Measurements from ENCODE around the gene CFTR. TPM values are rescaled to one million over a fixed set of nuclear protein-coding genes. Genes with fewer than 3 reads are reported as not detected.

Gene CFTR
- total RNA-seq, 2 donors from 2014 or later: 2.0 to 3.5 TPM

GRCh38 chr7:117445206-117445605 is 34.6 kb upstream of the CFTR start:
- DNase-seq: no peak
- Histone ChIP-seq H3K4me3 (ENCODE audit: low read length) (no peak overlapping the region), H3K4me1 (ENCODE audit: control insufficient read depth, insufficient read depth, low read length) (no peaks in the 10 kb centered on the region), H3K27ac (ENCODE audit: low read depth, low read length) (no peak overlapping the region), H3K36me3 (ENCODE audit: control insufficient read depth, insufficient read depth, low read length) (no peaks in the 10 kb centered on the region), H3K9me3 (ENCODE audit: control insufficient read depth, low read length) (no peaks in the 10 kb centered on the region), H3K27me3 (ENCODE audit: control insufficient read depth, insufficient read depth, low read length, poor library complexity, severe bottlenecking) (no peaks in the 10 kb centered on the region), H3K9ac (ENCODE audit: extremely low read depth, low read length, poor library complexity, severe bottlenecking) (no peak overlapping the region)
- TF ChIP-seq CTCF (conservative IDR thresholded peaks at IDR 0.05): no peak
- no peak overlapping the region for H3K4me3 Mint-ChIP-seq
- no peaks in the 10 kb centered on the region for H3K4me1 Mint-ChIP-seq
- H3K36me3 Mint-ChIP-seq (ENCODE audit: low read depth): no peaks in the 10 kb centered on the region
- H3K27ac Mint-ChIP-seq: no peak overlapping the region
- no peaks in the 10 kb centered on the region for H3K9me3 Mint-ChIP-seq
- H3K27me3 Mint-ChIP-seq (ENCODE audit: insufficient read depth): no peaks in the 10 kb centered on the region
- WGBS, 2 experiments (ENCODE audit: insufficient coverage in 1 of 2, insufficient read length in 1 of 2): 94 to 100% methylated on average over 1 of the region's 1 CpG

- no peak overlapping the region for H3K27ac ChIP-seq (ENCODE audit: low read depth, low read length)
- no peaks in the 10 kb centered on the region for H3K36me3 Mint-ChIP-seq (ENCODE audit: low read depth)
- no peak overlapping the region for H3K9ac ChIP-seq (ENCODE audit: extremely low read depth, low read length, poor library complexity, severe bottlenecking)
- H3K27me3 ChIP-seq (ENCODE audit: control insufficient read depth, insufficient read depth, low read length, poor library complexity, severe bottlenecking): no peaks in the 10 kb centered on the region
- H3K27ac Mint-ChIP-seq: no peak overlapping the region
- TF ChIP-seq CTCF (conservative IDR thresholded peaks at IDR 0.05): no peak
- no peaks in the 10 kb centered on the region for H3K36me3 ChIP-seq (ENCODE audit: control insufficient read depth, insufficient read depth, low read length)
- no peak for DNase-seq
- no peaks in the 10 kb centered on the region for H3K4me1 Mint-ChIP-seq
- no peaks in the 10 kb centered on the region for H3K4me1 ChIP-seq (ENCODE audit: control insufficient read depth, insufficient read depth, low read length)
- no peaks in the 10 kb centered on the region for H3K9me3 Mint-ChIP-seq
- WGBS, 2 experiments (ENCODE audit: insufficient coverage in 1 of 2, insufficient read length in 1 of 2): 93 to 100% methylated on average over 1 to 4 of the region's 4 CpGs
- no peaks in the 10 kb centered on the region for H3K9me3 ChIP-seq (ENCODE audit: control insufficient read depth, low read length)
- no peak overlapping the region for H3K4me3 Mint-ChIP-seq
- H3K4me3 ChIP-seq (ENCODE audit: low read length): no peak overlapping the region
- H3K27me3 Mint-ChIP-seq (ENCODE audit: insufficient read depth): no peaks in the 10 kb centered on the region
Observed at GRCh38 chr7:117446220-117446815, 33.5 kb upstream of the CFTR start.

GRCh38 chr7:117448655-117449054 is 31.2 kb upstream of the CFTR start:
- H3K9ac ChIP-seq (ENCODE audit: extremely low read depth, low read length, poor library complexity, severe bottlenecking): no peak overlapping the region
- no peaks in the 10 kb centered on the region for H3K9me3 Mint-ChIP-seq
- DNase-seq: no peak
- no peak overlapping the region for H3K27ac ChIP-seq (ENCODE audit: low read depth, low read length)
- H3K27me3 ChIP-seq (ENCODE audit: control insufficient read depth, insufficient read depth, low read length, poor library complexity, severe bottlenecking): no peaks in the 10 kb centered on the region
- H3K9me3 ChIP-seq (ENCODE audit: control insufficient read depth, low read length): no peaks in the 10 kb centered on the region
- no peak overlapping the region for H3K27ac Mint-ChIP-seq
- no peak for TF ChIP-seq CTCF (conservative IDR thresholded peaks at IDR 0.05)
- 86% methylated on average over 2 of the region's 2 CpGs; no CpG with 5 or more reads in 1 of the 2 experiments for WGBS, 2 experiments (ENCODE audit: insufficient coverage in 1 of 2, insufficient read length in 1 of 2)
- no peak overlapping the region for H3K4me3 ChIP-seq (ENCODE audit: low read length)
- H3K36me3 Mint-ChIP-seq (ENCODE audit: low read depth): no peaks in the 10 kb centered on the region
- H3K4me1 Mint-ChIP-seq: no peaks in the 10 kb centered on the region
- H3K27me3 Mint-ChIP-seq (ENCODE audit: insufficient read depth): no peaks in the 10 kb centered on the region
- no peaks in the 10 kb centered on the region for H3K36me3 ChIP-seq (ENCODE audit: control insufficient read depth, insufficient read depth, low read length)
- H3K4me3 Mint-ChIP-seq: no peak overlapping the region
- no peaks in the 10 kb centered on the region for H3K4me1 ChIP-seq (ENCODE audit: control insufficient read depth, insufficient read depth, low read length)
